Hepatocyte (in vitro differentiated cells): ENCODE measurements around the gene TMEM147.

Experiments used
- CTCF ChIP-seq: fragments of 200-600 bp; sonication (generic); IDR thresholded peaks from 2 replicates; pipeline ENCODE4 v1.5.1; 2016; ENCODE audit warnings: antibody characterized with exemption, mild to moderate bottlenecking; ENCODE audit not compliant: poor library complexity
- EZH2 ChIP-seq: fragments of 200-600 bp; sonication (generic); IDR thresholded peaks from 2 replicates; pipeline ENCODE4 v1.6.1; 2016; ENCODE audit warnings: antibody characterized with exemption, mild to moderate bottlenecking, borderline replicate concordance
- EZH2phosphoT487 ChIP-seq: fragments of 200-600 bp; sonication (generic); IDR thresholded peaks from one replicate; pipeline ENCODE4 v1.6.1; 2018; ENCODE audit warnings: antibody characterized with exemption, mild to moderate bottlenecking, low read depth, moderate library complexity; ENCODE audit not compliant: unreplicated experiment, severe bottlenecking

- TF ChIP-seq EZH2phosphoT487 (no peak), CTCF (no peak), EZH2 (no peak)
Measured at GRCh38 chr19:35559781-35560180, 14.4 kb downstream of the TMEM147 start.
